CD4-positive, alpha-beta memory T cell (primary cell): ENCODE results near the gene MRLN. TPM values are rescaled to one million over a fixed set of nuclear protein-coding genes. Genes with fewer than 3 reads are reported as not detected.

Experiments used
- CTCF ChIA-PET: fragments of 350-600 bp; sonication (Branson Sonifier 250); formaldehyde crosslinking; loops from one replicate; lab custom pipeline; 2021; ENCODE audit warnings: inconsistent platforms; ENCODE audit not compliant: partially characterized antibody; lab: Charles Lee
- POLR2A ChIA-PET: fragments of 350-600 bp; sonication (Branson Sonifier 250); formaldehyde crosslinking; loops from one replicate; lab custom pipeline; 2021; ENCODE audit not compliant: partially characterized antibody; lab: Charles Lee
- DNase-seq, 5 donors: peaks; one replicate each; pipeline versions ENCODE4 v3.0.0 to v3.0.0-alpha.2; 2020 to 2022; ENCODE audit warnings: mixed read lengths in 1 of 5
- H3K27ac ChIP-seq: one replicate; pipeline ENCODE4 v1.7.0; 2013; ENCODE audit warnings: low read depth, low read length
- H3K27me3 ChIP-seq: 2 replicates; pipeline ENCODE4 v1.7.0; 2013; ENCODE audit warnings: mild to moderate bottlenecking, low read length, moderate library complexity; ENCODE audit not compliant: insufficient read depth
- H3K36me3 ChIP-seq: 2 replicates; pipeline ENCODE4 v1.7.0; 2013; ENCODE audit warnings: mild to moderate bottlenecking, low read length, moderate library complexity; ENCODE audit not compliant: insufficient read depth
- H3K4me1 ChIP-seq: 2 replicates; pipeline ENCODE4 v1.7.0; 2013; ENCODE audit warnings: mild to moderate bottlenecking, low read length, moderate library complexity; ENCODE audit not compliant: insufficient read depth
- H3K4me3 ChIP-seq, 2 donors: one replicate each; pipeline ENCODE4 v1.7.0; 2013; ENCODE audit warnings: low read length in 2 of 2, mild to moderate bottlenecking in 1 of 2
- H3K9me3 ChIP-seq, 2 donors: one replicate each; pipeline ENCODE4 v1.7.0; 2013; ENCODE audit warnings: low read length in 2 of 2, control low read depth in 1 of 2; ENCODE audit not compliant: control insufficient read depth in 1 of 2
- H3K27ac Mint-ChIP-seq, 7 donors: one replicate each; pipeline ENCODE4 v1.8.0; 2020 to 2021; ENCODE audit warnings: mixed read lengths in 7 of 7, mild to moderate bottlenecking in 6 of 7, inconsistent platforms in 3 of 7, moderate library complexity in 3 of 7
- H3K27me3 Mint-ChIP-seq, 2 donors: one replicate each; pipeline ENCODE4 v1.8.0; 2020 to 2021; ENCODE audit warnings: mixed read lengths in 2 of 2
- H3K36me3 Mint-ChIP-seq, 2 donors: one replicate each; pipeline ENCODE4 v1.8.0; 2020 to 2021; ENCODE audit warnings: mixed read lengths in 2 of 2, inconsistent platforms in 1 of 2, mild to moderate bottlenecking in 1 of 2
- H3K4me1 Mint-ChIP-seq, 4 donors: one replicate each; pipeline ENCODE4 v1.8.0; 2020 to 2021; ENCODE audit warnings: mixed read lengths in 4 of 4, mild to moderate bottlenecking in 1 of 4
- H3K4me3 Mint-ChIP-seq, 8 donors: one replicate each; pipeline ENCODE4 v1.8.0; 2020 to 2021; ENCODE audit warnings: mixed read lengths in 8 of 8, mild to moderate bottlenecking in 7 of 8, moderate library complexity in 6 of 8, inconsistent platforms in 3 of 8
- H3K9me3 Mint-ChIP-seq, 8 donors: one replicate each; pipeline ENCODE4 v1.8.0; 2020 to 2021; ENCODE audit warnings: mixed read lengths in 8 of 8, mild to moderate bottlenecking in 5 of 8, inconsistent platforms in 3 of 8, moderate library complexity in 1 of 8
- intact Hi-C: fragments of 100-400 bp; cut with micrococcal nuclease; formaldehyde crosslinking; loops from one replicate; pipeline ENCODE4 v1.15.1; 2023
- polyA plus RNA-seq, 2 donors: library from polyadenylated mRNA; unstranded; fragments of 300-500 nt; fragmentation: Illumina TruSeq; gene quantifications; one replicate each; pipeline ENCODE4 v1.2.3, GENCODE V29; 2021
- total RNA-seq, 2 experiments: library from RNA; stranded (reverse); gene quantifications; one replicate each; pipeline ENCODE4 v1.2.3, GENCODE V29; 2021

The MRLN gene
- total and polyA plus RNA-seq, 4 experiments from 2014 or later: not detected

DNA sequence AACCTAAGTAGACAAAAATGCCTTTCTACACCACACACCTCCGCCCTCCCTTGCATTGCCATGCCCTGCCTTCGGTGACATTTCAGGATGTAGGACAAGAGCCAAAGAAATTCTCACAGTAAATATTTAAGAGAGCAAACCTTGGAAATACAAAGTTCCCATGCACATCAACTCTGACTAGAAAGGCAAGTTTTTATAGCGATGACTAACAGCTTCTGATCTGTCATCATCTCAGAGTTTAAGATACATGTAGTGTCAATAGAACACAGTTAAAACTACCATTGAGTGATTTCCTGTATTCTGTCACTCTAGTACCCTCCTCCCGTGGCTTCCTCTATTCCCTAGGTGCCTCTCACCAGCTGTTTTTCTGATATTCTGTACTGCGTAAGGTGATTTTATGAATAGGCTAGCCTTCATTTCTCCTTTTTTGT, 64.3 kb downstream of the MRLN start:
- H3K4me1 Mint-ChIP-seq: no peaks in the 10 kb centered on the region

DNA sequence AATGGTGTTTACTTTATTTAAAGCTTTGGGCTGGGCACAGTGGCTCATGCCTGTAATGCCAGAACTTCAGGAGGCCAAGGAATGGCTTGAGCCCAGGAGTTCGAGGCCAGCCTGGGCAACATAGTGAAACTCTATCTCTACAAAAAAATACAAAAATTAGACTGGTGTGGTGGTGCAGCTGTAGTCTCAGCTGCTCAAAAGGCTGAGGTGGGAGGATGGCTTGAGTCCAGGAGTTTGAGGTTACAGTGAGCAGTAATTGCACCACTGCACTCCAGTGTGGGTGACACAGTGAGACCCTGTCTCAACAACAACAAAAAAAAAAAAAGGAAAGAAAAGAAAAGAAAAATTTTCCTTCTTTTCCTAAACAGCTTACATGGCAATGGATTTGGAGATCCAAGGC, 65.6 kb downstream of the MRLN start:
- Histone ChIP-seq H3K4me3 (no peak overlapping the region), H3K27ac (no peak overlapping the region), H3K27me3 (no peaks in the 10 kb centered on the region), H3K9me3 (no peaks in the 10 kb centered on the region), H3K4me1 (no peaks in the 10 kb centered on the region), H3K36me3 (no peaks in the 10 kb centered on the region)
- no peaks in the 10 kb centered on the region for H3K4me1 Mint-ChIP-seq
- no peak overlapping the region for H3K27ac Mint-ChIP-seq
- no peaks in the 10 kb centered on the region for H3K36me3 Mint-ChIP-seq
- intact Hi-C loops: no loop called here
- peaks cover 4 to 11% of the 10 kb centered on the region in 2 donors for H3K27me3 Mint-ChIP-seq
- no peak for DNase-seq
- H3K9me3 Mint-ChIP-seq: peaks cover 0 to 4% (median 0%) of the 10 kb centered on the region in 8 donors
- H3K4me3 Mint-ChIP-seq: no peak overlapping the region
- ChIA-PET CTCF (no interaction called here), POLR2A (no interaction called here)

More for the DNA sequence above, 64.3 kb downstream of the MRLN start:
- no peaks in the 10 kb centered on the region for H3K36me3 ChIP-seq
- H3K27ac ChIP-seq: no peak overlapping the region
- Mint-ChIP-seq H3K27me3 (peaks cover 4 to 11% of the 10 kb centered on the region in 2 donors), H3K36me3 (no peaks in the 10 kb centered on the region), H3K27ac (no peak overlapping the region), H3K9me3 (peaks cover 0 to 4% (median 0%) of the 10 kb centered on the region in 8 donors), H3K4me3 (no peak overlapping the region)
- H3K9me3 ChIP-seq: no peaks in the 10 kb centered on the region
- ChIA-PET POLR2A (no interaction called here), CTCF (no interaction called here)
- H3K4me1 ChIP-seq: no peaks in the 10 kb centered on the region
- DNase-seq: no peak
- no peaks in the 10 kb centered on the region for H3K27me3 ChIP-seq
- intact Hi-C loops: no loop called here
- H3K4me3 ChIP-seq: no peak overlapping the region

Other genes starting within 250 kb of the MRLN start
- not detected for gene SLC16A9, start 43.6 kb downstream of the MRLN start, total RNA-seq
- gene SLC16A9, start 43.6 kb downstream of the MRLN start, polyA plus RNA-seq: not detected
- 10 to 100 TPM; 20.9 to 22.5 TPM for gene CCDC6, start 153.1 kb upstream of the MRLN start, total RNA-seq
- gene CCDC6, start 153.1 kb upstream of the MRLN start, polyA plus RNA-seq: 1 to 10 TPM; 4.4 to 6.1 TPM